Sciatic nerve (tissue), 2 donors: ENCODE measurements around the gene CYTH1. TPM values are rescaled to one million over a fixed set of nuclear protein-coding genes. Genes with fewer than 3 reads are reported as not detected.

Experiments used
- ATAC-seq: fragments of 200-7000 bp; cut with Tn5 transposase; one replicate; pipeline ENCODE4 v1.9.1; 2020; ENCODE audit warnings: mild to moderate bottlenecking, moderate library complexity
- DNase-seq: peaks from one replicate; pipeline ENCODE4 v3.0.0-alpha.2; 2020; ENCODE audit warnings: low spot score
- intact Hi-C: fragments of 100-400 bp; cut with DNase I; formaldehyde crosslinking; loops from one replicate; pipeline ENCODE4 v1.14.2; 2022
- total RNA-seq: library from RNA; stranded (reverse); fragmentation: NEBNext Ultra II Directional; extraction: Animal tissue kit (Norgen Biotek cat#: 25700); gene quantifications from one replicate; pipeline ENCODE4 v1.2.1, GENCODE V29; 2021
- donor health status: DM: no; HTN: no; CAD: no.
- donor health status: DM: no; HTN: no; CAD: no.

CYTH1 gene
- 75.9 TPM for total RNA-seq

- intact Hi-C loops: no loop called here
- no peak for DNase-seq
These were observed at the start of gene CYTH1 for GRCh38 chr17:78781893-78782304. Gene CYTH1 (minus strand): TSS chr17:78782273. CDS start chr17:78782223, 50 bp downstream.

GRCh38 chr17:78829477-78829876 lies 47.4 kb upstream of the CYTH1 start:
- no peak for DNase-seq
- ATAC-seq: no peak
- intact Hi-C loops: loop anchor here (5.0 kb wide), 1 partner anchor 337 kb away; no protein-coding TSS in a partner anchor

More at GRCh38 chr17:78781893-78782304, at the start of gene CYTH1:
- no peak for ATAC-seq

GRCh38 chr17:78828470-78829185 lies 46.6 kb upstream of the CYTH1 start:
- intact Hi-C loops: loop anchor here (5.0 kb wide), 1 partner anchor 336 kb away; no protein-coding TSS in a partner anchor
- ATAC-seq (no peak), DNase-seq (no peak)

- DNase-seq: peak; percentile 73
- ATAC-seq: no peak
- intact Hi-C loops: loop anchor here (5.0 kb wide), 1 partner anchor 335 kb away; no protein-coding TSS in a partner anchor
These were observed 44.9 kb upstream of the CYTH1 start for GRCh38 chr17:78826836-78827509.

- ATAC-seq (no peak), DNase-seq (no peak)
These were observed 44.3 kb upstream of the CYTH1 start for GRCh38 chr17:78826421-78826820.

GRCh38 chr17:78825696-78826095 lies 43.6 kb upstream of the CYTH1 start:
- no peak for ATAC-seq
- intact Hi-C loops: loop anchor here (5.0 kb wide), 1 partner anchor 333 kb away; no protein-coding TSS in a partner anchor
- DNase-seq: no peak

More at GRCh38 chr17:78826421-78826820, 44.3 kb upstream of the CYTH1 start:
- intact Hi-C loops: loop anchor here (5.0 kb wide), 1 partner anchor 334 kb away; no protein-coding TSS in a partner anchor

GRCh38 chr17:78824240-78824639 lies 42.2 kb upstream of the CYTH1 start:
- DNase-seq (no peak), ATAC-seq (no peak)
- intact Hi-C loops: no loop called here

GRCh38 chr17:78823282-78824046 lies 41.4 kb upstream of the CYTH1 start:
- DNase-seq: no peak
- intact Hi-C loops: no loop called here
- ATAC-seq: no peak

GRCh38 chr17:78822552-78822951 lies 40.5 kb upstream of the CYTH1 start:
- intact Hi-C loops: no loop called here
- ATAC-seq (peak; percentile 7), DNase-seq (no peak)

- intact Hi-C loops: no loop called here
- no peak for ATAC-seq
- DNase-seq: no peak
These were observed 39.9 kb upstream of the CYTH1 start for GRCh38 chr17:78821961-78822360.

- DNase-seq (no peak), ATAC-seq (no peak)
- intact Hi-C loops: no loop called here
These were observed 38.8 kb upstream of the CYTH1 start for GRCh38 chr17:78820841-78821240.

GRCh38 chr17:78819806-78820792 lies 38.0 kb upstream of the CYTH1 start:
- intact Hi-C loops: no loop called here
- no peak for DNase-seq
- ATAC-seq: peak; percentile 12

GRCh38 chr17:78819402-78819801 lies 37.3 kb upstream of the CYTH1 start:
- DNase-seq: no peak
- peak; percentile 16 for ATAC-seq
- intact Hi-C loops: no loop called here

- ATAC-seq (peak; percentile 33), DNase-seq (no peak)
- intact Hi-C loops: no loop called here
These were observed 36.9 kb upstream of the CYTH1 start for GRCh38 chr17:78818932-78819331.

- intact Hi-C loops: no loop called here
- DNase-seq: no peak
- ATAC-seq: no peak
These were observed 36.2 kb upstream of the CYTH1 start for GRCh38 chr17:78818152-78818846.

GRCh38 chr17:78817123-78817522 lies 35.0 kb upstream of the CYTH1 start:
- ATAC-seq (peak; percentile 5), DNase-seq (no peak)
- intact Hi-C loops: no loop called here

- intact Hi-C loops: no loop called here
- DNase-seq (no peak), ATAC-seq (no peak)
These were observed 33.6 kb upstream of the CYTH1 start for GRCh38 chr17:78815696-78816095.

- ATAC-seq: peak; percentile 84
- intact Hi-C loops: no loop called here
- DNase-seq: peak; percentile 81
These were observed 30.8 kb upstream of the CYTH1 start for GRCh38 chr17:78812855-78813254.
